ENCODE data around the gene TRMT112.

DNA sequence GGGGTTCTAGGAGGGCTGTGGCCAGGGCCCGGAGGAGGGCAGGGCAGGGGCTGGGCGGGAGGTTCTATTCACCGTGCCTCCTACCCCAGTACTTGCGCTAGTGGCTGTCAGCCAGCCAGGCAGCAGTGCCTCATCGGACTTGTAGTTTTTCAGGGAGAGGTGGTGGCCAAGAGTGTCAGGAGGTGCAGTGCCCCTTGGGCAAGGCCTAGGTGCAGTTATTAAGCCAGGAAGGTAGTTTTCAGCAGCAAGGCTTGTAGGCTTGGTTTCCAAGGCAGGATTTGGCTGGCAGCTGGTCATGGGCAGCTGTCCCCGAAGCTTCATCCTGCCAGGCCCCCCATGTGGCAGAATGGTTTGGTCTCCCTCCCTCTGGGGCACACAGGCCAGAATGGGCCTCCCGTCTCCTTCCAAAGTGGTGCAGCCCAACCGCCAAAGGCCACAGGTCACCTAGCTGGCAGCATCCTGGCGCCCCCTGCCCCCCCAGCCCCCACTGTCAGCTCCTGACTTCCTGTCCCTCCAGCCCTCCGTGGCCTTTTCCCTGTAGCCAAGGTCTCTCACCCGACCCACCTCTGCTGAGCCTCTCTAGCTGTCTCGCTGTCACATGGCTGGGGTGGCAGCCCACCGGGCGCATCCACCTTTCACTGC, 31.1 kb upstream of the TRMT112 start:
- TF ChIP-seq CTCF (IDR thresholded peaks at IDR 0.05) = no peak
- TF ChIP-seq POLR2A (IDR thresholded peaks at IDR 0.05) = no peak
